Neural progenitor cell (in vitro differentiated cells): ENCODE results near the gene BAIAP2.

Source experiments
- EZH2phosphoT487 ChIP-seq: fragments of 200-600 bp; sonication (generic); IDR thresholded peaks from 2 replicates; pipeline ENCODE4 v1.6.1; 2017; ENCODE audit warnings: antibody characterized with exemption
- TF ChIP-seq, protein P1 (sequence below): fragments of 200-600 bp; sonication (generic); IDR thresholded peaks from 2 replicates; pipeline ENCODE4 v1.5.1; 2017; ENCODE audit warnings: antibody characterized with exemption, mild to moderate bottlenecking

DNA sequence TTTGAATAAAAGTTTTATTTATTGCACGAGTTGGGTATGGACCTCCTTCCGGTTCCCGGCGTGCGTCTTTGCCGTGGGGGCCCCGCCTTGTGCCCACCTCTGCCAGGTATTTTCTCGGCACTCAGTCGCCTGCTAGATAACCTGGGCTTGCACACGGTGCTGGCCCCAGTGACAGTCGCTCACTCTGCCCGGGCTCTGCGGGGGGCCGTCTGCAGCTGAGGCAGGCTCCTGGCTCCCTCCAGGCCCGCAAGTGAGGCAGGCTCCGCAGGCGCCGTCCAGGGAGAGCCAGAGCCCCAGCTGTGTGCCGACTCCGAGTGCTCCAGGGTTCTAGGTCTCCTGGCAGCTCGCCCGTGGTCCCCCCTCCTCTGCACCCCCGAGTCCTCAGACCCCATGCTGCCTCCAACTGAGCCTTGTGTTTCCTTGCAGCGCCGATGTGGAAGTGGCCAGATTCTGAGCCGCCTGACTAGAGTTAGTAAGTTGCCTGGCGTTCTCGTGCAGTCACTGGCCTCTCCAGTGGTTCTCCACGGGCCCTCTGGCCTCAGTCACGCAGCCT lies 75.6 kb downstream of the BAIAP2 start:
- TF ChIP-seq, protein P1, sequence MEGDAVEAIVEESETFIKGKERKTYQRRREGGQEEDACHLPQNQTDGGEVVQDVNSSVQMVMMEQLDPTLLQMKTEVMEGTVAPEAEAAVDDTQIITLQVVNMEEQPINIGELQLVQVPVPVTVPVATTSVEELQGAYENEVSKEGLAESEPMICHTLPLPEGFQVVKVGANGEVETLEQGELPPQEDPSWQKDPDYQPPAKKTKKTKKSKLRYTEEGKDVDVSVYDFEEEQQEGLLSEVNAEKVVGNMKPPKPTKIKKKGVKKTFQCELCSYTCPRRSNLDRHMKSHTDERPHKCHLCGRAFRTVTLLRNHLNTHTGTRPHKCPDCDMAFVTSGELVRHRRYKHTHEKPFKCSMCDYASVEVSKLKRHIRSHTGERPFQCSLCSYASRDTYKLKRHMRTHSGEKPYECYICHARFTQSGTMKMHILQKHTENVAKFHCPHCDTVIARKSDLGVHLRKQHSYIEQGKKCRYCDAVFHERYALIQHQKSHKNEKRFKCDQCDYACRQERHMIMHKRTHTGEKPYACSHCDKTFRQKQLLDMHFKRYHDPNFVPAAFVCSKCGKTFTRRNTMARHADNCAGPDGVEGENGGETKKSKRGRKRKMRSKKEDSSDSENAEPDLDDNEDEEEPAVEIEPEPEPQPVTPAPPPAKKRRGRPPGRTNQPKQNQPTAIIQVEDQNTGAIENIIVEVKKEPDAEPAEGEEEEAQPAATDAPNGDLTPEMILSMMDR: no peak
- no peak for TF ChIP-seq EZH2phosphoT487
